ENCODE measurements around the gene CCDC57.
"Not testable (repeated sequence)": the region's sequence is repeated elsewhere in the genome, so short reads cannot be mapped to it uniquely, and the experiment has no call there.

The CCDC57 gene

GRCh38 chr17:82158825-82159224, 53.8 kb downstream of the CCDC57 start:
- DNase-seq (ENCODE audit: insufficient read length, low spot score) (no peak), FAIRE-seq (no peak)

GRCh38 chr17:82157046-82158035, 55.3 kb downstream of the CCDC57 start:
- DNase-seq (ENCODE audit: insufficient read length, low spot score) (no peak), FAIRE-seq (no peak)

GRCh38 chr17:82156284-82156925, 56.2 kb downstream of the CCDC57 start:
- no peak for FAIRE-seq
- no peak for DNase-seq (ENCODE audit: insufficient read length, low spot score)

- no peak for DNase-seq (ENCODE audit: insufficient read length, low spot score)
- no peak for FAIRE-seq
These were observed 57.0 kb downstream of the CCDC57 start for GRCh38 chr17:82155606-82156005.

- FAIRE-seq (no peak), DNase-seq (ENCODE audit: insufficient read length, low spot score) (no peak)
These were observed 57.7 kb downstream of the CCDC57 start for GRCh38 chr17:82154881-82155331.

GRCh38 chr17:82153745-82154375, 58.8 kb downstream of the CCDC57 start:
- DNase-seq (ENCODE audit: insufficient read length, low spot score) (peak; percentile 86), FAIRE-seq (peak; percentile 95)

- no peak for FAIRE-seq
These were observed 59.3 kb downstream of the CCDC57 start for GRCh38 chr17:82153295-82153691.

GRCh38 chr17:82152556-82153294, 59.9 kb downstream of the CCDC57 start:
- no peak for FAIRE-seq
- DNase-seq (ENCODE audit: insufficient read length, low spot score), result no peak

More at GRCh38 chr17:82153295-82153691, 59.3 kb downstream of the CCDC57 start:
- no peak for DNase-seq (ENCODE audit: insufficient read length, low spot score)

GRCh38 chr17:82152114-82152513, 60.5 kb downstream of the CCDC57 start:
- DNase-seq (ENCODE audit: insufficient read length, low spot score), result no peak
- FAIRE-seq, result no peak

- no peak for DNase-seq (ENCODE audit: insufficient read length, low spot score)
- no peak for FAIRE-seq
These were observed 61.3 kb downstream of the CCDC57 start for GRCh38 chr17:82151106-82151957.

- DNase-seq (ENCODE audit: insufficient read length, low spot score) (no peak), FAIRE-seq (no peak)
These were observed 63.1 kb downstream of the CCDC57 start for GRCh38 chr17:82149401-82150099.

GRCh38 chr17:82148997-82149396, 63.6 kb downstream of the CCDC57 start:
- FAIRE-seq (peak; percentile 38), DNase-seq (ENCODE audit: insufficient read length, low spot score) (no peak)

- FAIRE-seq (peak; percentile 76), DNase-seq (ENCODE audit: insufficient read length, low spot score) (no peak)
These were observed 64.6 kb downstream of the CCDC57 start for GRCh38 chr17:82148011-82148410.

GRCh38 chr17:82146663-82147654, 65.7 kb downstream of the CCDC57 start:
- DNase-seq (ENCODE audit: insufficient read length, low spot score) (no peak), FAIRE-seq (peak; percentile 83)

- FAIRE-seq (no peak), DNase-seq (ENCODE audit: insufficient read length, low spot score) (no peak)
These were observed 67.0 kb downstream of the CCDC57 start for GRCh38 chr17:82145550-82146155.

- DNase-seq (ENCODE audit: insufficient read length, low spot score) (no peak), FAIRE-seq (no peak)
These were observed 69.3 kb downstream of the CCDC57 start for GRCh38 chr17:82143333-82143732.

GRCh38 chr17:82139961-82140360, 72.7 kb downstream of the CCDC57 start:
- DNase-seq (ENCODE audit: insufficient read length, low spot score); FAIRE-seq: not testable (repeated sequence)

Data from HTR-8/SVneo (cell line).